Measurements from ENCODE around the gene ALOX5AP.

- TF ChIP-seq USF1 (IDR thresholded peaks at IDR 0.05; ENCODE audit: borderline replicate concordance, extremely low read length, insufficient read depth, low read depth, low read length), result no peak
- no peak for TF ChIP-seq EZH2 (IDR thresholded peaks at IDR 0.05; ENCODE audit: borderline replicate concordance, control insufficient read depth, low read depth, low read length)
- TF ChIP-seq RBBP5 (conservative IDR thresholded peaks at IDR 0.05), result no peak
- TF ChIP-seq MTA3 (IDR thresholded peaks at IDR 0.05; ENCODE audit: borderline replicate concordance, low read length), result no peak
- TF ChIP-seq NRF1 (conservative IDR thresholded peaks at IDR 0.05; ENCODE audit: low read depth, low read length), result no peak
- TF ChIP-seq NBN (IDR thresholded peaks at IDR 0.05), result no peak
- TF ChIP-seq, protein P1, sequence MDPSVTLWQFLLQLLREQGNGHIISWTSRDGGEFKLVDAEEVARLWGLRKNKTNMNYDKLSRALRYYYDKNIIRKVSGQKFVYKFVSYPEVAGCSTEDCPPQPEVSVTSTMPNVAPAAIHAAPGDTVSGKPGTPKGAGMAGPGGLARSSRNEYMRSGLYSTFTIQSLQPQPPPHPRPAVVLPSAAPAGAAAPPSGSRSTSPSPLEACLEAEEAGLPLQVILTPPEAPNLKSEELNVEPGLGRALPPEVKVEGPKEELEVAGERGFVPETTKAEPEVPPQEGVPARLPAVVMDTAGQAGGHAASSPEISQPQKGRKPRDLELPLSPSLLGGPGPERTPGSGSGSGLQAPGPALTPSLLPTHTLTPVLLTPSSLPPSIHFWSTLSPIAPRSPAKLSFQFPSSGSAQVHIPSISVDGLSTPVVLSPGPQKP (IDR thresholded peaks at IDR 0.05; ENCODE audit: low read depth, low read length), result no peak
- TF ChIP-seq, protein P2, sequence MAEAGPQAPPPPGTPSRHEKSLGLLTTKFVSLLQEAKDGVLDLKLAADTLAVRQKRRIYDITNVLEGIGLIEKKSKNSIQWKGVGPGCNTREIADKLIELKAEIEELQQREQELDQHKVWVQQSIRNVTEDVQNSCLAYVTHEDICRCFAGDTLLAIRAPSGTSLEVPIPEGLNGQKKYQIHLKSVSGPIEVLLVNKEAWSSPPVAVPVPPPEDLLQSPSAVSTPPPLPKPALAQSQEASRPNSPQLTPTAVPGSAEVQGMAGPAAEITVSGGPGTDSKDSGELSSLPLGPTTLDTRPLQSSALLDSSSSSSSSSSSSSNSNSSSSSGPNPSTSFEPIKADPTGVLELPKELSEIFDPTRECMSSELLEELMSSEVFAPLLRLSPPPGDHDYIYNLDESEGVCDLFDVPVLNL (IDR thresholded peaks at IDR 0.05; ENCODE audit: low read depth, low read length), result no peak
- TF ChIP-seq POLR2A (IDR thresholded peaks at IDR 0.05; ENCODE audit: low read depth, low read length), result no peak
- TF ChIP-seq POLR2AphosphoS5 (IDR thresholded peaks at IDR 0.05; ENCODE audit: low read length), result no peak
Measured at GRCh38 chr13:30751183-30751933, 16.0 kb downstream of the ALOX5AP start.

All from GM12878 (cell line).